IMR-90 (cell line): ENCODE measurements around the gene MED23.

Experiments used
- CEBPB ChIP-seq: IDR thresholded peaks from 2 replicates; pipeline ENCODE4 v1.6.1; 2012; ENCODE audit warnings: low read depth, low read length, improper control_type of control experiment
- CHD1 ChIP-seq: IDR thresholded peaks from 2 replicates; pipeline ENCODE4 v1.6.1; 2012; ENCODE audit warnings: low read depth, low read length, improper control_type of control experiment
- CTCF ChIP-seq: conservative IDR thresholded peaks from 2 replicates; pipeline ENCODE4 v1.5.1; 2012; ENCODE audit warnings: mild to moderate bottlenecking, low read depth, low read length, improper control_type of control experiment
- FOS ChIP-seq: fragments of 150-350 bp; IDR thresholded peaks from 2 replicates; pipeline ENCODE4 v1.6.1; 2016; ENCODE audit warnings: low read depth, low read length
- MAFK ChIP-seq: IDR thresholded peaks from 2 replicates; pipeline ENCODE4 v1.6.1; 2012; ENCODE audit warnings: low read depth, low read length, improper control_type of control experiment
- MAZ ChIP-seq: IDR thresholded peaks from 2 replicates; pipeline ENCODE4 v1.6.1; 2012; ENCODE audit warnings: low read depth, mild to moderate bottlenecking, low read length, improper control_type of control experiment, moderate library complexity, borderline replicate concordance
- NFE2L2 ChIP-seq: fragments of 150-350 bp; IDR thresholded peaks from 2 replicates; pipeline ENCODE4 v1.6.1; 2016; ENCODE audit warnings: low read depth, mild to moderate bottlenecking, low read length
- POLR2A ChIP-seq: IDR thresholded peaks from 2 replicates; pipeline ENCODE4 v1.6.1; 2012; ENCODE audit warnings: mild to moderate bottlenecking, low read depth, low read length
- RAD21 ChIP-seq: IDR thresholded peaks from 2 replicates; pipeline ENCODE4 v1.6.1; 2012; ENCODE audit warnings: low read length, improper control_type of control experiment
- RFX5 ChIP-seq: IDR thresholded peaks from 2 replicates; pipeline ENCODE4 v1.8.0; 2012; ENCODE audit warnings: low read depth, mild to moderate bottlenecking, low read length, moderate library complexity
- SMC3 ChIP-seq: fragments of 150-350 bp; IDR thresholded peaks from 2 replicates; pipeline ENCODE4 v1.6.1; 2016; ENCODE audit warnings: low read depth, mild to moderate bottlenecking, antibody characterized with exemption, low read length, moderate library complexity
- USF2 ChIP-seq: fragments of 150-350 bp; IDR thresholded peaks from 2 replicates; pipeline ENCODE4 v1.6.1; 2017; ENCODE audit warnings: mild to moderate bottlenecking, antibody characterized with exemption, low read length, low read depth

- TF ChIP-seq RAD21 (no peak), CTCF (no peak), RFX5 (no peak), POLR2A (no peak), CHD1 (no peak), USF2 (no peak), FOS (no peak), MAZ (no peak), CEBPB (no peak), SMC3 (no peak), NFE2L2 (no peak), MAFK (no peak)
Observed at GRCh38 chr6:131524695-131525336, 103.2 kb downstream of the MED23 start.
